HepG2 (cell line): ENCODE measurements around the gene P4HB. TPM values are rescaled to one million over a fixed set of nuclear protein-coding genes. Genes with fewer than 3 reads are reported as not detected.

ENCODE experiments used
- ATAC-seq: fragments of 200-7000 bp; cut with Tn5 transposase; 3 replicates; pipeline ENCODE4 v1.9.1; 2020; ENCODE audit warnings: mild to moderate bottlenecking, moderate library complexity
- BruUV-seq: library from RNA; stranded (reverse); fragments of 400-500 nt; replicated peaks from 2 replicates; lab custom pipeline; 2021; lab: Mats Ljungman, UMichigan
- CTCF ChIA-PET: fragments of 300-600 bp; formaldehyde crosslinking; extraction: SDS; loops from one replicate; lab custom pipeline; 2021; ENCODE audit warnings: low total read pairs, inconsistent platforms, low intra/inter-chr PET ratio; lab: Yijun Ruan, JAX
- POLR2A ChIA-PET: fragments of 350-600 bp; sonication (Branson Sonifier 250); formaldehyde crosslinking; loops from one replicate; lab custom pipeline; 2020; ENCODE audit warnings: antibody characterized with exemption, inconsistent platforms; lab: Yijun Ruan, JAX
- DNase-seq: peaks from one replicate; pipeline ENCODE4 v3.0.0-alpha.2; 2015; ENCODE audit warnings: low spot score
- FAIRE-seq: peaks from 3 replicates; lab custom pipeline; 2011; peaks lifted over from hg19 to GRCh38; lab: Jason Lieb, UNC
- H2AFZ ChIP-seq: one replicate; pipeline ENCODE4 v1.6.1; 2011; ENCODE audit warnings: low read length, inconsistent platforms
- H3K27ac ChIP-seq: fragments of 300-600 bp; 3 replicates; pipeline ENCODE4 v1.8.0; 2011; ENCODE audit warnings: mixed run types, mild to moderate bottlenecking, mixed read lengths, low read length, inconsistent platforms; ENCODE audit not compliant: insufficient read depth; ENCODE audit errors: extremely low read length
- H3K27me3 ChIP-seq, 2 experiments: fragments of 200-600 bp in 1 of 2; 2 replicates in 1 of 2; 3 replicates in 1 of 2; pipeline versions ENCODE4 v1.6.0 to v1.8.0; 2011; ENCODE audit warnings: low read length in 2 of 2, mild to moderate bottlenecking in 2 of 2, moderate library complexity in 2 of 2, inconsistent platforms in 1 of 2; ENCODE audit not compliant: insufficient read depth in 2 of 2, control insufficient read depth in 1 of 2
- H3K36me3 ChIP-seq, 2 experiments: fragments of 200-600 bp in 1 of 2; replicated peaks in 1 of 2; 2 replicates in 1 of 2; 3 replicates in 1 of 2; pipeline versions ENCODE4 v1.5.1 to v1.8.0; 2011; ENCODE audit warnings: low read length in 2 of 2, inconsistent platforms in 1 of 2; ENCODE audit not compliant: insufficient read depth in 2 of 2, control insufficient read depth in 1 of 2
- H3K4me1 ChIP-seq: 2 replicates; pipeline ENCODE4 v1.5.1; 2012; ENCODE audit warnings: low read length, inconsistent platforms; ENCODE audit not compliant: insufficient read depth
- H3K4me2 ChIP-seq: 2 replicates; pipeline ENCODE4 v1.6.0; 2011; ENCODE audit warnings: low read depth, low read length, inconsistent platforms
- H3K4me3 ChIP-seq, 3 experiments: fragments of 200-600 bp in 1 of 3; sonication (generic), shearing (Covaris generic) in 1 of 3; replicated peaks in 1 of 3; 2 replicates each; pipeline ENCODE4 v1.5.1; 2011 to 2016; ENCODE audit warnings: low read length in 3 of 3, inconsistent platforms in 2 of 3, low read depth in 2 of 3, mild to moderate bottlenecking in 2 of 3, control low read depth in 1 of 3, mixed read lengths in 1 of 3; ENCODE audit not compliant: insufficient read depth in 1 of 3
- H3K79me2 ChIP-seq: one replicate; pipeline ENCODE4 v1.6.1; 2011; ENCODE audit warnings: low read length, inconsistent platforms; ENCODE audit not compliant: insufficient read depth
- H3K9ac ChIP-seq: 2 replicates; pipeline ENCODE4 v1.6.0; 2011; ENCODE audit warnings: mild to moderate bottlenecking, low read depth, low read length, inconsistent platforms; ENCODE audit not compliant: insufficient read depth
- H3K9me3 ChIP-seq: 2 replicates; pipeline ENCODE4 v1.5.1; 2012; ENCODE audit warnings: mild to moderate bottlenecking, low read length
- H4K20me1 ChIP-seq: 2 replicates; pipeline ENCODE4 v1.6.0; 2011; ENCODE audit warnings: inconsistent platforms, mild to moderate bottlenecking, low read length, moderate library complexity; ENCODE audit not compliant: insufficient read depth
- CBX5 ChIP-seq: sonication (generic); formaldehyde crosslinking; IDR thresholded peaks from 2 replicates; pipeline ENCODE4 v1.4.0; 2020; ENCODE audit warnings: missing genetic modification reagents, borderline replicate concordance
- HNRNPL ChIP-seq: fragments of 200-400 bp; formaldehyde crosslinking; IDR thresholded peaks from 2 replicates; pipeline ENCODE4 v1.6.1; 2017; ENCODE audit warnings: mild to moderate bottlenecking, low read depth, low read length
- ZNF292 ChIP-seq: sonication (generic); formaldehyde crosslinking; IDR thresholded peaks from 2 replicates; pipeline ENCODE4 v1.8.1; 2022; ENCODE audit warnings: mild to moderate bottlenecking, low read depth, missing genetic modification reagents, borderline replicate concordance
- ZNF354B ChIP-seq: sonication (generic); formaldehyde crosslinking; IDR thresholded peaks from 2 replicates; pipeline ENCODE4 v1.8.0; 2022; ENCODE audit warnings: mild to moderate bottlenecking, missing genetic modification reagents
- ZZZ3 ChIP-seq: sonication (generic); formaldehyde crosslinking; IDR thresholded peaks from 2 replicates; pipeline ENCODE4 v1.4.0; 2020; ENCODE audit warnings: missing genetic modification reagents, mild to moderate bottlenecking, borderline replicate concordance
- WGBS: methylation state at CpG from one replicate; pipeline ENCODE4 v1.1.6; 2017; ENCODE audit warnings: low lambda C conversion rate; 5-methylcytosine and 5-hydroxymethylcytosine counted together
- in situ Hi-C: cut with HindIII; loops from 2 replicates; pipeline ENCODE4 v1.10.0; 2017; ENCODE audit warnings: low pct_unique_long_range_greater_than_20kb; ENCODE audit not compliant: extremely low pct_ligation_motif_present
- intact Hi-C: fragments of 100-400 bp; cut with micrococcal nuclease; formaldehyde crosslinking; loops from one replicate; pipeline ENCODE4 v1.10.0; 2022; ENCODE audit not compliant: unreplicated experiment
- polyA plus RNA-seq, 8 experiments: library from polyadenylated mRNA; depleted of rRNA in 3 of 8; stranded (reverse) in 7 of 8; unstranded in 1 of 8; fragments of >200 nt; fragmentation: Illumina TruSeq in 4 of 8; extraction: Trizol in 4 of 8; gene quantifications; 2 replicates each; pipeline versions ENCODE4 v1.2.1 to v1.2.3, GENCODE V29; 2011 to 2016; ENCODE audit warnings: low read depth in 4 of 8, missing spikeins in 1 of 8, mixed read lengths in 1 of 8; ENCODE audit not compliant: insufficient read depth in 1 of 8
- total RNA-seq, 5 experiments: library from RNA; depleted of rRNA; stranded (reverse); fragments of >200 nt; fragmentation: Illumina TruSeq; extraction: Trizol; gene quantifications; 2 replicates each; pipeline ENCODE4 v1.2.3, GENCODE V29; 2016; ENCODE audit warnings: low read depth in 1 of 5
- TF ChIP-seq, protein P1 (sequence below): sonication (generic); formaldehyde crosslinking; IDR thresholded peaks from 2 replicates; pipeline ENCODE4 v1.5.0; 2020; ENCODE audit warnings: missing genetic modification reagents
- TF ChIP-seq, protein P2 (sequence below): IDR thresholded peaks from 2 replicates; pipeline ENCODE4 v1.6.1; 2016; ENCODE audit warnings: missing compliant biosample characterization, missing genetic modification reagents, borderline replicate concordance

P4HB gene
- total and polyA plus RNA-seq, 2 of the 13 experiments (the other 11 are each of a cell fraction or from before 2014, with no cell fraction given) = 185 to 782 TPM

- H3K4me1 ChIP-seq = peaks cover 35% of the 10 kb centered on the region
- in situ Hi-C loops = no loop called here
- CTCF ChIA-PET = no interaction called here
Observed at GRCh38 chr17:81812571-81813370, 47.6 kb downstream of the P4HB start.

GRCh38 chr17:81811705-81812570 lies 48.4 kb downstream of the P4HB start:
- POLR2A ChIA-PET = interaction anchor here (0.7 to 0.9 kb wide), 2 partner anchors 15 to 84 kb away, joined by 3 read pairs; no protein-coding TSS in a partner anchor
- DNase-seq (no peak), FAIRE-seq (no peak), ATAC-seq (no peak)
- H3K36me3 ChIP-seq = no peaks in the 10 kb centered on the region
- H3K4me1 ChIP-seq = peaks cover 33% of the 10 kb centered on the region
- no peak overlapping the region for H3K4me3 ChIP-seq
- TF ChIP-seq CBX5 (CRISPR knock-in tag) = no peak
- TF ChIP-seq ZZZ3 (CRISPR knock-in tag) = no peak
- TF ChIP-seq ZNF292 (CRISPR knock-in tag) = no peak
- TF ChIP-seq ZNF354B (CRISPR knock-in tag) = no peak
- TF ChIP-seq, protein P1, sequence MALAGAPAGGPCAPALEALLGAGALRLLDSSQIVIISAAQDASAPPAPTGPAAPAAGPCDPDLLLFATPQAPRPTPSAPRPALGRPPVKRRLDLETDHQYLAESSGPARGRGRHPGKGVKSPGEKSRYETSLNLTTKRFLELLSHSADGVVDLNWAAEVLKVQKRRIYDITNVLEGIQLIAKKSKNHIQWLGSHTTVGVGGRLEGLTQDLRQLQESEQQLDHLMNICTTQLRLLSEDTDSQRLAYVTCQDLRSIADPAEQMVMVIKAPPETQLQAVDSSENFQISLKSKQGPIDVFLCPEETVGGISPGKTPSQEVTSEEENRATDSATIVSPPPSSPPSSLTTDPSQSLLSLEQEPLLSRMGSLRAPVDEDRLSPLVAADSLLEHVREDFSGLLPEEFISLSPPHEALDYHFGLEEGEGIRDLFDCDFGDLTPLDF (CRISPR knock-in tag) = no peak
- H3K27me3 ChIP-seq = peaks cover 9 to 43% of the 10 kb centered on the region in 2 experiments
- H3K27ac ChIP-seq = no peak overlapping the region
- H3K9me3 ChIP-seq = no peaks in the 10 kb centered on the region
- no peaks in the 10 kb centered on the region for H4K20me1 ChIP-seq
- H2AFZ ChIP-seq = no peak overlapping the region
- no peak overlapping the region for H3K4me2 ChIP-seq
- CTCF ChIA-PET = no interaction called here
- in situ Hi-C loops (no loop called here), intact Hi-C loops (no loop called here)
- H3K9ac ChIP-seq = no peak overlapping the region
- H3K79me2 ChIP-seq = no peaks in the 10 kb centered on the region
- BruUV-seq = no TSS peak
- WGBS = 54% methylated on average over 15 of the region's 24 CpGs

More at GRCh38 chr17:81812571-81813370, 47.6 kb downstream of the P4HB start:
- Histone ChIP-seq H3K36me3 (no peaks in the 10 kb centered on the region), H3K9me3 (no peaks in the 10 kb centered on the region), H2AFZ (no peak overlapping the region), H3K4me3 (no peak overlapping the region), H3K9ac (no peak overlapping the region), H3K79me2 (no peaks in the 10 kb centered on the region), H3K27ac (no peak overlapping the region), H3K4me2 (no peak overlapping the region), H3K27me3 (peaks cover 9 to 35% of the 10 kb centered on the region in 2 experiments; a peak in 4 of 5 replicates), H4K20me1 (no peaks in the 10 kb centered on the region)
- TF ChIP-seq, protein P2, sequence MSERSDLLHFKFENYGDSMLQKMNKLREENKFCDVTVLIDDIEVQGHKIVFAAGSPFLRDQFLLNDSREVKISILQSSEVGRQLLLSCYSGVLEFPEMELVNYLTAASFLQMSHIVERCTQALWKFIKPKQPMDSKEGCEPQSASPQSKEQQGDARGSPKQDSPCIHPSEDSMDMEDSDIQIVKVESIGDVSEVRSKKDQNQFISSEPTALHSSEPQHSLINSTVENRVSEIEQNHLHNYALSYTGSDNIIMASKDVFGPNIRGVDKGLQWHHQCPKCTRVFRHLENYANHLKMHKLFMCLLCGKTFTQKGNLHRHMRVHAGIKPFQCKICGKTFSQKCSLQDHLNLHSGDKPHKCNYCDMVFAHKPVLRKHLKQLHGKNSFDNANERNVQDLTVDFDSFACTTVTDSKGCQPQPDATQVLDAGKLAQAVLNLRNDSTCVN (CRISPR knock-in tag) = no peak
- 0 out of 2 replicates have a peak, but pooled peaks have one; percentile 58 for TF ChIP-seq HNRNPL
- BruUV-seq = no TSS peak
- intact Hi-C loops = no loop called here
- ATAC-seq = no peak
- POLR2A ChIA-PET = interaction anchor here (0.7 to 1.8 kb wide), 3 partner anchors 14 to 85 kb away, joined by 3 to 7 read pairs (median 3); partner anchors contain the start of gene MCRIP1
- WGBS = 66% methylated on average over 37 of the region's 45 CpGs
- FAIRE-seq = no peak
- no peak for DNase-seq
